Vagina (tissue), 2 donors: ENCODE measurements around the gene SLF1. TPM values are rescaled to one million over a fixed set of nuclear protein-coding genes. Genes with fewer than 3 reads are reported as not detected.

Experiments
- DNase-seq, 2 donors: peaks; one replicate each; pipeline ENCODE4 v3.0.0-alpha.2; 2017; ENCODE audit errors: extremely low spot score in 2 of 2
- H3K27ac ChIP-seq: fragments of 200-600 bp; sonication (generic); one replicate; pipeline ENCODE4 v1.5.1; 2019
- H3K27me3 ChIP-seq: fragments of 200-600 bp; sonication (generic); one replicate; pipeline ENCODE4 v1.5.1; 2019
- H3K36me3 ChIP-seq, 2 donors: fragments of 200-600 bp; sonication (generic); one replicate each; pipeline ENCODE4 v1.5.1; 2017 to 2019
- H3K4me1 ChIP-seq: fragments of 200-600 bp; sonication (generic); one replicate; pipeline ENCODE4 v1.5.1; 2019
- H3K4me3 ChIP-seq, 2 donors: fragments of 200-600 bp; sonication (generic); 1 replicate in 1 of 2; 2 replicates in 1 of 2; pipeline ENCODE4 v1.5.1; 2016 to 2019
- H3K9me3 ChIP-seq: fragments of 200-600 bp; sonication (generic); one replicate; pipeline ENCODE4 v1.5.1; 2019
- CTCF ChIP-seq, 3 experiments: fragments of 450-650 bp in 2 of 3; fragments of 200-600 bp in 1 of 3; sonication (generic) in 1 of 3; IDR thresholded peaks; one replicate each; pipeline ENCODE4 v1.5.1; 2017 to 2019; ENCODE audit warnings: antibody characterized with exemption in 3 of 3, mild to moderate bottlenecking in 2 of 3, moderate library complexity in 2 of 3
- POLR2A ChIP-seq, 2 donors: fragments of 450-650 bp; IDR thresholded peaks; one replicate each; pipeline ENCODE4 v1.6.1; 2017; ENCODE audit warnings: antibody characterized with exemption in 2 of 2, mild to moderate bottlenecking in 2 of 2, moderate library complexity in 2 of 2
- POLR2AphosphoS5 ChIP-seq, 2 donors: sonication (generic); formaldehyde crosslinking; IDR thresholded peaks; one replicate each; pipeline ENCODE4 v1.9.0; 2017; ENCODE audit warnings: antibody characterized with exemption in 2 of 2, mild to moderate bottlenecking in 2 of 2, low read depth in 1 of 2; ENCODE audit not compliant: insufficient read depth in 1 of 2
- intact Hi-C: fragments of 100-400 bp; cut with DNase I; formaldehyde crosslinking; loops from one replicate; pipeline ENCODE4 v1.15.1; 2023
- total RNA-seq: library from RNA; depleted of rRNA; stranded (reverse); fragments of >200 nt; gene quantifications from one replicate; pipeline ENCODE4 v1.2.3, GENCODE V29; 2016

The SLF1 gene
- total RNA-seq, 1 donor from 2014 or later, result 19.9 TPM

DNA sequence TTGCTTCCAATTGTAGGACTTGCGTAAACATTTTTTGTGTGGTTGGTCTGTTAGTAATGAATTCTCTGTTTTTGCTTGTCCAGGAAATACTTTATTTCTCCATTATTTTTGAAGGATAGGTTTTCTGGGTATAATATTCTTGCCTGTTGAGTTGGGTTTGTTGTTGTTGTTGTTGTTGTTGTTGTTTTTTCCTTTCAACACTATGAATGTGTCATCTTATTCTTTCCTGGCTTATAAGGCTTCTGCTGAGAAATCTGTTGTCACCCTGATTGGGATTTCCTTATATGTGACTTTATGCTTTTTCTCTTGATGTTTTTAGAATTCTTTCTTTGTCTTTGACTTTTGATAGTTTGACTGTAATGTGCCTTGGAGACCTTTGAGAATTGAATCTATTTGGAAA lies 39.8 kb downstream of the SLF1 start:
- no peaks in the 10 kb centered on the region for H3K27me3 ChIP-seq
- DNase-seq, result no peak
- intact Hi-C loops, result no loop called here
- H3K4me3 ChIP-seq, result no peak overlapping the region
- no peaks in the 10 kb centered on the region for H3K4me1 ChIP-seq
- TF ChIP-seq CTCF (IDR thresholded peaks at IDR 0.05), result no peak
- no peak for TF ChIP-seq POLR2A (IDR thresholded peaks at IDR 0.05)
- no peak for TF ChIP-seq POLR2AphosphoS5 (IDR thresholded peaks at IDR 0.05; ENCODE audit: insufficient read depth in 1 of 2, low read depth in 1 of 2)
- H3K27ac ChIP-seq, result no peak overlapping the region
- peaks cover 0 to 7% of the 10 kb centered on the region in 2 donors for H3K36me3 ChIP-seq
- no peaks in the 10 kb centered on the region for H3K9me3 ChIP-seq

DNA sequence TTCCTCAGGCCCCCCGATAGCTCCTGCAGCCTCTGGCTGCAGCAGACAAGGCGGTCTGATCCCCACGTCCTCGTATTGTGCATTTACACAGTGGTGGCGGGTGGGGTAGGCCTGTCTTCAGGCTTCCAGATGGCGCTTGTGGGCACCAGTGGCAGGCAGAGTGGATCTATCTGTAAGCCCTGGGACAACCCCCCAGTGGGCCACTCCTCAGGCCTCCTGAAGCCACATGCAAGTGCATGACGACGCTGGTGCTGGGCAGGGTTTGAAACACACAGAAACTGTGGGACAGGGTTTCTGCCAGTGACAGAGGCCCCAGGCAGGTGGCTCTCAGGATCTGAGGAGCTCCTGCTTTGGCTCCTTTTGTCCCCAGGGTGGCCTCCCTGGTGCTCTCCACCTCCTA lies 42.0 kb downstream of the SLF1 start:
- Histone ChIP-seq H3K4me3 (no peak overlapping the region), H3K27me3 (no peaks in the 10 kb centered on the region), H3K9me3 (no peaks in the 10 kb centered on the region), H3K36me3 (peaks cover 0 to 10% of the 10 kb centered on the region in 2 donors), H3K4me1 (no peaks in the 10 kb centered on the region), H3K27ac (no peak overlapping the region)
- intact Hi-C loops, result no loop called here
- no peak for DNase-seq
- TF ChIP-seq POLR2AphosphoS5 (IDR thresholded peaks at IDR 0.05; ENCODE audit: insufficient read depth in 1 of 2, low read depth in 1 of 2), result no peak
- no peak for TF ChIP-seq POLR2A (IDR thresholded peaks at IDR 0.05)
- TF ChIP-seq CTCF (IDR thresholded peaks at IDR 0.05), result no peak

GRCh38 chr5:94661086-94661485 lies 42.6 kb downstream of the SLF1 start:
- Histone ChIP-seq H3K4me1 (no peaks in the 10 kb centered on the region), H3K27me3 (no peaks in the 10 kb centered on the region), H3K27ac (no peak overlapping the region), H3K36me3 (peaks cover 0 to 12% of the 10 kb centered on the region in 2 donors), H3K4me3 (no peak overlapping the region), H3K9me3 (no peaks in the 10 kb centered on the region)
- no peak for DNase-seq
- intact Hi-C loops, result no loop called here
- TF ChIP-seq POLR2AphosphoS5 (IDR thresholded peaks at IDR 0.05; ENCODE audit: insufficient read depth in 1 of 2, low read depth in 1 of 2) (no peak), POLR2A (IDR thresholded peaks at IDR 0.05) (no peak), CTCF (IDR thresholded peaks at IDR 0.05) (no peak)

DNA sequence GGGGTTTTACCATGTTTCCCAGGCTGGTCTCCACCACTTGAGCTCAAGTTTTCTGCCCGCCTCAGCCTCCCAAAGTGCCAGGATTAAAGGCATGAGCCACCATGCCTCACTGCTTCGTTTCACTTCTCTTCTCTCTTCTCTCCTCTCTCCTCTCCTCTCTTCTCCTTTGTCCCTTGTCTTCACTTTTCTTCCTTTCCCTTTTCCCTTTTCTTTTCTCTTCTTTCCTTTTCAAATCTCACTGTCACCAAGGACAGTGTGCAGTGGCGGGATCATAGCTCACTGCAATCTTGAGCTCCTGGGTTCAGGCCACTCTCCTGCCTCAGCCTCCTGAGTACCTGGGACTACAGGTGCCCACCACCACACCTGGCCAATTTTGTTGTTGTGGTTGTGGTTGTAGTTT lies 49.5 kb downstream of the SLF1 start:
- no peak overlapping the region for H3K27ac ChIP-seq
- no peaks in the 10 kb centered on the region for H3K4me1 ChIP-seq
- H3K4me3 ChIP-seq, result no peak overlapping the region
- intact Hi-C loops, result no loop called here
- H3K9me3 ChIP-seq, result no peaks in the 10 kb centered on the region
- TF ChIP-seq POLR2A (IDR thresholded peaks at IDR 0.05), result no peak
- TF ChIP-seq CTCF (IDR thresholded peaks at IDR 0.05), result no peak
- no peak for TF ChIP-seq POLR2AphosphoS5 (IDR thresholded peaks at IDR 0.05; ENCODE audit: insufficient read depth in 1 of 2, low read depth in 1 of 2)
- no peak for DNase-seq
- H3K27me3 ChIP-seq, result no peaks in the 10 kb centered on the region
- peaks cover 0 to 9% of the 10 kb centered on the region in 2 donors for H3K36me3 ChIP-seq

- intact Hi-C loops, result no loop called here
- H3K27ac ChIP-seq, result no peak overlapping the region
- TF ChIP-seq CTCF (IDR thresholded peaks at IDR 0.05) (no peak), POLR2AphosphoS5 (IDR thresholded peaks at IDR 0.05; ENCODE audit: insufficient read depth in 1 of 2, low read depth in 1 of 2) (no peak)
- H3K36me3 ChIP-seq, result peaks cover 0 to 4% of the 10 kb centered on the region in 2 donors
- H3K27me3 ChIP-seq, result no peaks in the 10 kb centered on the region
- DNase-seq, result no peak
- H3K9me3 ChIP-seq, result no peaks in the 10 kb centered on the region
- H3K4me1 ChIP-seq, result no peaks in the 10 kb centered on the region
- H3K4me3 ChIP-seq, result no peak overlapping the region
These were observed 52.3 kb downstream of the SLF1 start for GRCh38 chr5:94670726-94671125.
